Lower leg skin (tissue), 3 donors: Measurements from ENCODE around the gene ARHGAP9.

Experiments used
- CTCF ChIP-seq, 3 donors: fragments of 450-650 bp; IDR thresholded peaks; one replicate each; pipeline ENCODE4 v1.5.1; 2016; ENCODE audit warnings: antibody characterized with exemption in 3 of 3, mild to moderate bottlenecking in 3 of 3, moderate library complexity in 2 of 3
- POLR2A ChIP-seq, 2 donors: fragments of 450-650 bp; IDR thresholded peaks; one replicate each; pipeline ENCODE4 v1.6.1; 2016 to 2017; ENCODE audit warnings: antibody characterized with exemption in 2 of 2, mild to moderate bottlenecking in 1 of 2, moderate library complexity in 1 of 2

GRCh38 chr12:57513266-57513665 lies 33.6 kb upstream of the ARHGAP9 start:
- TF ChIP-seq POLR2A (IDR thresholded peaks at IDR 0.05) = no peak
- TF ChIP-seq CTCF (IDR thresholded peaks at IDR 0.05) = no peak
